Fibroblast of mammary gland (primary cell): ENCODE results near the gene NOCT.
"Not testable (repeated sequence)": the region's sequence is repeated elsewhere in the genome, so short reads cannot be mapped to it uniquely, and the experiment has no call there.

Experiments
- DNase-seq: peaks from one replicate; pipeline ENCODE4 v3.0.0-alpha.2; 2010; ENCODE audit warnings: low read depth
- H3K4me3 ChIP-seq: 2 replicates; pipeline ENCODE4 v1.5.1; 2011; ENCODE audit warnings: low read depth, mild to moderate bottlenecking, low read length, moderate library complexity; ENCODE audit not compliant: control insufficient read depth
- TF ChIP-seq, protein P1 (sequence below): conservative IDR thresholded peaks from 2 replicates; pipeline ENCODE4 v1.5.1; 2011; ENCODE audit warnings: low read depth, low read length, inconsistent platforms; ENCODE audit not compliant: control insufficient read depth, insufficient read depth

The NOCT gene

DNA sequence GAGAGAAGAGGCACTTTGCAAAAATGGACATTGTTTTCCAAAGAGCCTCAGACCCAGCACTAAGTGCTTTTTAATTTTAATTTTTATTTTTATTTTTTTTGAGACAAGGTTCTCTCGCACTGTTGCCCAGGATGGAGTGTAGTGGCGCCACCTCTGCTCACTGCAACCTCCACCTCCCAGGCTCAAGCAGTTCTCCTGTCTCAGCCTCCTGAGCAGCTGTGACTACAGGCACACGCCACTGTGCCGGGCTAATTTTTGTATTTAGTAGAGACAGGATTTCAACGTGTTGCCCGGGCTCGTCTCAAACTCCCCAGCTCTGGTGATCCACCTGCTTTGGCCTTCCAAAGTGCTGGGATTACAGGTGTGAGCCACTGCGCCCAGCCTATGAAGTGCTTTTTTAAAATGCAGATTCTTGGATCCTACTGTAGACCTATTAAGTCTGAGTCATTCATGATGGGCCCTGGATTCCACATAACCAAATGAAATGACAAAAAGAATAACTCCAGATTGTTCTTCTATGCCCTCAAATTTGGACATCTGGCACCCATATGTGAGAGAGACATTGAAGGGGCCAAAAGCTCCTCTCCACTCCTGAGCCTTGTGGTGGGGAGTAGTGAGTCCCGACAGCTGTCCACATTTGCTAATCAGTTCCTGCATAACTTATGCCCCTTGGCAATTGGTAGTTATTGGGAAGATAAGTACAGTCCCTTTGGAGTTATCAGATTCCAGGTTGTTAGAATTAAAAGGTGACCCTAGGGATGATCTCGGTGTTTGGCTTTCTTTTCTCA lies 3.6 kb downstream of the NOCT start:
- H3K4me3 ChIP-seq, result no peak overlapping the region
- TF ChIP-seq, protein P1, sequence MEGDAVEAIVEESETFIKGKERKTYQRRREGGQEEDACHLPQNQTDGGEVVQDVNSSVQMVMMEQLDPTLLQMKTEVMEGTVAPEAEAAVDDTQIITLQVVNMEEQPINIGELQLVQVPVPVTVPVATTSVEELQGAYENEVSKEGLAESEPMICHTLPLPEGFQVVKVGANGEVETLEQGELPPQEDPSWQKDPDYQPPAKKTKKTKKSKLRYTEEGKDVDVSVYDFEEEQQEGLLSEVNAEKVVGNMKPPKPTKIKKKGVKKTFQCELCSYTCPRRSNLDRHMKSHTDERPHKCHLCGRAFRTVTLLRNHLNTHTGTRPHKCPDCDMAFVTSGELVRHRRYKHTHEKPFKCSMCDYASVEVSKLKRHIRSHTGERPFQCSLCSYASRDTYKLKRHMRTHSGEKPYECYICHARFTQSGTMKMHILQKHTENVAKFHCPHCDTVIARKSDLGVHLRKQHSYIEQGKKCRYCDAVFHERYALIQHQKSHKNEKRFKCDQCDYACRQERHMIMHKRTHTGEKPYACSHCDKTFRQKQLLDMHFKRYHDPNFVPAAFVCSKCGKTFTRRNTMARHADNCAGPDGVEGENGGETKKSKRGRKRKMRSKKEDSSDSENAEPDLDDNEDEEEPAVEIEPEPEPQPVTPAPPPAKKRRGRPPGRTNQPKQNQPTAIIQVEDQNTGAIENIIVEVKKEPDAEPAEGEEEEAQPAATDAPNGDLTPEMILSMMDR, result no peak

GRCh38 chr4:139020384-139020783 lies 4.8 kb downstream of the NOCT start:
- DNase-seq, result no peak
- H3K4me3 ChIP-seq, result no peak overlapping the region
- TF ChIP-seq, protein P1, result no peak

More for the DNA sequence above, 3.6 kb downstream of the NOCT start:
- peak; percentile 89 for DNase-seq

DNA sequence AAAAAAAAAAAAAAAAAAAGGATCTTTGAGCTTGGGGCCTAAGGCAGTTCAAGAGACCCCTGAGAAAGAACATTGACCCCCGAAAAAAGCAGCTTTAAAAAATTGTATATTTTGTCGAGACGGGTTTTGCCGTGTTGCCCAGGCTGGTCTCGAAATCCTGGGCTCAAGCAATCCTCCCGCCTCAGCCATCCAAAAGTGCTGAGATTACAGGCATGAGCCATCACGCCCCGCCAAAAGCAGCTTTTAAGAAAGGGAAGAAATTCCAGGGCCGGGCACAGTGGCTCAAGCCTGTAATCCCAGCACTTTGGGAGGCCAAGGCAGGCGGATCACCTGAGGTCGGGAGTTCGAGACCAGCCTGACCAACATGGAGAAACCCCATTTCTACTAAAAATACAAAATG lies 5.5 kb downstream of the NOCT start:
- H3K4me3 ChIP-seq, DNase-seq: not testable (repeated sequence)

DNA sequence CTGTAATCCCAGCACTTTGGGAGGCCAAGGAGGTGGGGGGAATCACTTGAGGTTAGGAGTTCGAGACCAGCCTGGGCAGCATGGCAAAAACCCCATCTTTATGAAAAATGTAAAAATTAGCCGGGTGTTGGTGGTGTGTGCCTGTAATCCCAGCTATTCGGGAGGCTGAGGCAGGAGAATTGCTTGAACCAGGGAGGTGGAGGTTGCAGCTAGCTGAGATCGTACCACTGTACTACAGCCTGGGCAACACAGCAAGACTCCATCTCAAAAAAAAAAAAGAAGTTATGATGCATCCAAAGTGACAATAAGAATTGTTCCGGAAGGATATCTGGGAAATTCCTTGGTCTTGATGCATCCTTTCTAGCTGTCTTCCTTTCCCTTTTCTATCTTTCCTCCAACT lies 7.3 kb downstream of the NOCT start:
- TF ChIP-seq, protein P1, result no peak
- H3K4me3 ChIP-seq, result no peak overlapping the region

GRCh38 chr4:139024686-139025085 lies 9.1 kb downstream of the NOCT start:
- DNase-seq, result no peak
- H3K4me3 ChIP-seq, result no peak overlapping the region
- TF ChIP-seq, protein P1, result no peak

More for the DNA sequence above, 7.3 kb downstream of the NOCT start:
- DNase-seq, result no peak

DNA sequence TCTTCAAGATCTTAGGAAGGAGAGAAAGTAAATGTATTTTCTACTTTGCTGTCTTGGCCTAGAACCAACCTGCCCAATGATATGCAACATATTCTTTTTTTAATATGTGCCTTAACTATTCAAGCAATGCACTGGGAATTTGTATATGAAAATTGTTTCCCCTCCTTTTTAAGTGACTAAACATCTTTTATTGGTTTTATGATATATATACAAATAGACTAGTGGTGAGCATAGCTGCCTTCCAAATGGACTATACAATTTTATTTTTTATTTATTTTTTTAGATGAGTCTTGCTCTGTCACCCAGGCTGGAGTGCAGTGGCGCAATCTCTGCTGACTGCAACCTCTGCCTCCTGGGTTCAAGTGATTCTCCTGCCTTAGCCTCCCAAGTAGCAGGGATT lies 10.3 kb downstream of the NOCT start:
- DNase-seq, result no peak
- H3K4me3 ChIP-seq, result no peak overlapping the region
- TF ChIP-seq, protein P1, result no peak

DNA sequence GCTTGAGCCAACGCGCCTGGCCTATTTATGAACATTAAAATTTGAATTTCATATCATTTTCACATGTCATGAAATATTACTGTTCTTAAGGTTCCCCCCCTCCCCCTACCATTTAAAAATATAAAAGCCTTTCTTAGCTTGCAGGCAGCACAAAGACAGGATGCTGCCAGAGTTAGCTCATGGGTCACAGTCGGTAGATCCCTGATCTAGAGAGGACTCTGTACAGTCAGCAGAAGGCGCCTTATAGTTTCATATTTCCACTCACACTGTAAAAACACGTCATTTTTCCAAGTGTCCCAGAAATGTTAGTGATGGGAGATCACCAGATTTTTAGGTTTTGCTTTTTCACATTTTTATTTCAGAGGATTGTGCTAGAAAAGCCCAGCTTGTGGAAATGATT lies 12.2 kb downstream of the NOCT start:
- DNase-seq, result peak; percentile 53
- no peak overlapping the region for H3K4me3 ChIP-seq
- TF ChIP-seq, protein P1, result no peak
